Caco-2 (cell line): ENCODE data around the gene ANKRD40. TPM values are rescaled to one million over a fixed set of nuclear protein-coding genes. Genes with fewer than 3 reads are reported as not detected.
"Not testable (repeated sequence)": the region's sequence is repeated elsewhere in the genome, so short reads cannot be mapped to it uniquely, and the experiment has no call there.

Source experiments
- BruUV-seq: library from RNA; stranded (reverse); fragments of 400-500 nt; replicated peaks from 2 replicates; lab custom pipeline; 2021; lab: Mats Ljungman, UMichigan
- CTCF ChIA-PET: fragments of 300-600 bp; sonication (Branson Sonifier 250); formaldehyde crosslinking; loops from one replicate; lab custom pipeline; 2022; ENCODE audit warnings: antibody characterized with exemption; lab: Charles Lee
- POLR2A ChIA-PET: fragments of 300-600 bp; sonication (Branson Sonifier 250); formaldehyde crosslinking; loops from one replicate; lab custom pipeline; 2022; ENCODE audit warnings: antibody characterized with exemption; lab: Charles Lee
- DNase-seq, 2 experiments: peaks; one replicate each; pipeline versions ENCODE4 v3.0.0 to v3.0.0-alpha.2; 2020 to 2022
- H3K27me3 ChIP-seq: replicated peaks from 2 replicates; pipeline ENCODE4 v1.6.0; 2011; ENCODE audit warnings: low read length; ENCODE audit not compliant: control insufficient read depth, insufficient read depth
- H3K36me3 ChIP-seq: 2 replicates; pipeline ENCODE4 v1.5.1; 2011; ENCODE audit warnings: low read length; ENCODE audit not compliant: control insufficient read depth, insufficient read depth
- H3K4me1 ChIP-seq: fragments of 250-450 bp; sonication (Bioruptor Pico); 2 replicates; pipeline ENCODE4 v1.5.1; 2020; ENCODE audit warnings: mild to moderate bottlenecking
- H3K4me3 ChIP-seq: 2 replicates; pipeline ENCODE4 v1.5.1; 2011; ENCODE audit warnings: low read depth, mild to moderate bottlenecking, control low read depth, low read length
- H3K9me3 ChIP-seq: fragments of 250-450 bp; sonication (Bioruptor Pico); 2 replicates; pipeline ENCODE4 v1.5.1; 2020; ENCODE audit warnings: mild to moderate bottlenecking, moderate library complexity
- H3K27ac Mint-ChIP-seq: one replicate; pipeline ENCODE4 v1.8.0; 2022; ENCODE audit warnings: mixed read lengths; ENCODE audit not compliant: unreplicated experiment
- H3K27me3 Mint-ChIP-seq: one replicate; pipeline ENCODE4 v1.8.0; 2022; ENCODE audit warnings: mixed read lengths; ENCODE audit not compliant: insufficient read depth, unreplicated experiment
- H3K36me3 Mint-ChIP-seq: one replicate; pipeline ENCODE4 v1.8.0; 2022; ENCODE audit warnings: mild to moderate bottlenecking, mixed read lengths; ENCODE audit not compliant: insufficient read depth, unreplicated experiment
- H3K4me1 Mint-ChIP-seq: one replicate; pipeline ENCODE4 v1.8.0; 2022; ENCODE audit warnings: low read depth, mixed read lengths; ENCODE audit not compliant: unreplicated experiment
- H3K4me3 Mint-ChIP-seq: one replicate; pipeline ENCODE4 v1.8.0; 2022; ENCODE audit warnings: mild to moderate bottlenecking, moderate library complexity, mixed read lengths; ENCODE audit not compliant: unreplicated experiment
- H3K9me3 Mint-ChIP-seq: one replicate; pipeline ENCODE4 v1.8.0; 2022; ENCODE audit warnings: mixed read lengths; ENCODE audit not compliant: unreplicated experiment
- intact Hi-C: fragments of 100-400 bp; cut with micrococcal nuclease; formaldehyde crosslinking; loops from one replicate; pipeline ENCODE4 v1.10.0; 2022; ENCODE audit not compliant: unreplicated experiment
- total RNA-seq: library from RNA; stranded (reverse); gene quantifications from 2 replicates; pipeline ENCODE4 v1.2.3, GENCODE V29; 2022
- TF ChIP-seq, protein P1 (sequence below), 2 experiments: fragments of 200-600 bp in 1 of 2; IDR thresholded peaks; 1 replicate in 1 of 2; 2 replicates in 1 of 2; pipeline versions ENCODE4 v1.5.1 to v1.8.0; 2011 to 2022; ENCODE audit warnings: antibody characterized with exemption in 1 of 2, control low read depth in 1 of 2, inconsistent platforms in 1 of 2, low read depth in 1 of 2, low read length in 1 of 2, mild to moderate bottlenecking in 1 of 2, moderate library complexity in 1 of 2; ENCODE audit not compliant: insufficient read depth in 1 of 2, severe bottlenecking in 1 of 2, unreplicated experiment in 1 of 2

Gene ANKRD40
- total RNA-seq, 1 experiment from 2014 or later = 113 TPM

DNA sequence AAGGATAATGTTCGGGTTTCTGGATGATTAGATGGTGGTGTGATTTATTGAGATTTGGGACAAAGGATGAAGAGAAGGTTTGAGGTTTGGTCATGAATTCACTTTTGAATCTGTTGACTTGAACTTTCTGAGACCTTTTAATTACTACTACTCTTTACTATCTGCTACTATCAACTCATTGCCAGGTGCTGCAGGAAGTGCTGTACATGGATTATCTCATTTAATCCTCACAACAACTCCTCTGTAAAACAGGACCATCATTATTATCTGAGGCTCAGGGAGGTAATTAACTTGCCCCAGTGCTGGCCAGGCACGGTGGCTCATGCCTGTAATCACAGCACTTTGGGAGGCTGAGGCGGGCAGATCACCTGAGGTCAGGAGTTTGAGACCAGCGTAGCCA is 2.9 kb upstream of the ANKRD40 start:
- no peak overlapping the region for H3K4me3 Mint-ChIP-seq
- H3K27ac Mint-ChIP-seq = no peak overlapping the region
- CTCF ChIA-PET = no interaction called here
- no peaks in the 10 kb centered on the region for H3K36me3 ChIP-seq
- no peaks in the 10 kb centered on the region for H3K9me3 Mint-ChIP-seq
- BruUV-seq = no TSS peak
- H3K9me3 ChIP-seq = no peaks in the 10 kb centered on the region
- DNase-seq = no peak
- intact Hi-C loops = no loop called here
- TF ChIP-seq, protein P1, sequence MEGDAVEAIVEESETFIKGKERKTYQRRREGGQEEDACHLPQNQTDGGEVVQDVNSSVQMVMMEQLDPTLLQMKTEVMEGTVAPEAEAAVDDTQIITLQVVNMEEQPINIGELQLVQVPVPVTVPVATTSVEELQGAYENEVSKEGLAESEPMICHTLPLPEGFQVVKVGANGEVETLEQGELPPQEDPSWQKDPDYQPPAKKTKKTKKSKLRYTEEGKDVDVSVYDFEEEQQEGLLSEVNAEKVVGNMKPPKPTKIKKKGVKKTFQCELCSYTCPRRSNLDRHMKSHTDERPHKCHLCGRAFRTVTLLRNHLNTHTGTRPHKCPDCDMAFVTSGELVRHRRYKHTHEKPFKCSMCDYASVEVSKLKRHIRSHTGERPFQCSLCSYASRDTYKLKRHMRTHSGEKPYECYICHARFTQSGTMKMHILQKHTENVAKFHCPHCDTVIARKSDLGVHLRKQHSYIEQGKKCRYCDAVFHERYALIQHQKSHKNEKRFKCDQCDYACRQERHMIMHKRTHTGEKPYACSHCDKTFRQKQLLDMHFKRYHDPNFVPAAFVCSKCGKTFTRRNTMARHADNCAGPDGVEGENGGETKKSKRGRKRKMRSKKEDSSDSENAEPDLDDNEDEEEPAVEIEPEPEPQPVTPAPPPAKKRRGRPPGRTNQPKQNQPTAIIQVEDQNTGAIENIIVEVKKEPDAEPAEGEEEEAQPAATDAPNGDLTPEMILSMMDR (IDR thresholded peaks at IDR 0.05; ENCODE audit: insufficient read depth in 1 of 2, low read depth in 1 of 2, low read length in 1 of 2, severe bottlenecking in 1 of 2, unreplicated experiment in 1 of 2) = no peak
- H3K4me3 ChIP-seq = no peak overlapping the region
- H3K4me1 ChIP-seq = peaks cover 11% of the 10 kb centered on the region
- POLR2A ChIA-PET = no interaction called here
- no peaks in the 10 kb centered on the region for H3K27me3 Mint-ChIP-seq
- H3K36me3 Mint-ChIP-seq = peaks cover 18% of the 10 kb centered on the region
- H3K4me1 Mint-ChIP-seq = peaks cover 20% of the 10 kb centered on the region
- no peaks in the 10 kb centered on the region for H3K27me3 ChIP-seq

GRCh38 chr17:50710025-50710424 is 2.3 kb upstream of the ANKRD40 start:
- Mint-ChIP-seq H3K27ac (no peak overlapping the region), H3K36me3 (peaks cover 24% of the 10 kb centered on the region), H3K9me3 (no peaks in the 10 kb centered on the region), H3K27me3 (no peaks in the 10 kb centered on the region), H3K4me3 (no peak overlapping the region), H3K4me1 (peaks cover 20% of the 10 kb centered on the region)
- Histone ChIP-seq H3K9me3 (no peaks in the 10 kb centered on the region), H3K36me3 (no peaks in the 10 kb centered on the region), H3K4me3 (no peak overlapping the region), H3K4me1 (peaks cover 11% of the 10 kb centered on the region), H3K27me3 (no peaks in the 10 kb centered on the region)
- TF ChIP-seq, protein P1 (IDR thresholded peaks at IDR 0.05; ENCODE audit: insufficient read depth in 1 of 2, low read depth in 1 of 2, low read length in 1 of 2, severe bottlenecking in 1 of 2, unreplicated experiment in 1 of 2) = no peak
- intact Hi-C loops = no loop called here
- CTCF ChIA-PET = no interaction called here
- BruUV-seq = no TSS peak
- POLR2A ChIA-PET = no interaction called here
- DNase-seq = no peak

DNA sequence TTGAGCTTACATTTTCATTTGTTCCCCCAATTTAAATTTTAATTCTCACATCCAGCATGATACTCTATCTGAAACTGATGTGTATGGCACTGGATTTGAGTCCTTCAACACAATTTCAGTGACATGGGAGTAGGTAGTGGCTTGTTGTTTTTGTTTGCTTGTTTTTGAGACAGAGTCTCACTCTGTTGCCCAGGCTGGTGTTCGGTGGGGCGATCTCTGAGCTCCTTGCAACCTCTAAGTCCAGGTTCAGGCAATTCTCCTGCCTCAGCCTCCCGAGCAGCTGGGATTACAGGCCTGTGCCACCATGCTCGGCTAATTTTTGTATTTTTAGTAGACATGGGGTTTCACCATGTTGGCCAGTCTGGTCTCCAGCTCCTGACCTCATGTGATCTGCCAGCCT is 1.3 kb upstream of the ANKRD40 start:
- intact Hi-C loops = loop anchor here (5.0 to 10.0 kb wide), 2 partner anchors 136 to 232 kb away; partner anchors contain the start of gene RSAD1
- not testable (repeated sequence) for H3K36me3 ChIP-seq, H3K27me3 ChIP-seq, BruUV-seq, H3K27me3 Mint-ChIP-seq, DNase-seq, H3K4me3 ChIP-seq, H3K9me3 ChIP-seq, H3K9me3 Mint-ChIP-seq
- POLR2A ChIA-PET = interaction anchor here (0.6 to 1.9 kb wide), 2 partner anchors 8 to 10 kb away, joined by 7 to 20 read pairs; partner anchors contain the start of gene LUC7L3
- Mint-ChIP-seq H3K27ac (peak overlapping the region; percentile 79), H3K4me3 (peak overlapping the region; percentile 97), H3K4me1 (peaks cover 21% of the 10 kb centered on the region), H3K36me3 (peaks cover 34% of the 10 kb centered on the region)
- H3K4me1 ChIP-seq = peaks cover 11% of the 10 kb centered on the region
- CTCF ChIA-PET = interaction anchor here (0.7 to 1.3 kb wide), 5 partner anchors 13 to 208 kb away, joined by 3 to 6 read pairs (median 3); no protein-coding TSS in a partner anchor
